HG02981 (cell line): ENCODE results near the gene UGT2A1.

ENCODE experiments used
- ATAC-seq: cut with Tn5 transposase; IDR thresholded peaks from one replicate; pipeline ENCODE4 v1.9.1; 2021; ENCODE audit warnings: mild to moderate bottlenecking, moderate library complexity; ENCODE audit not compliant: unreplicated experiment

UGT2A1 gene

DNA sequence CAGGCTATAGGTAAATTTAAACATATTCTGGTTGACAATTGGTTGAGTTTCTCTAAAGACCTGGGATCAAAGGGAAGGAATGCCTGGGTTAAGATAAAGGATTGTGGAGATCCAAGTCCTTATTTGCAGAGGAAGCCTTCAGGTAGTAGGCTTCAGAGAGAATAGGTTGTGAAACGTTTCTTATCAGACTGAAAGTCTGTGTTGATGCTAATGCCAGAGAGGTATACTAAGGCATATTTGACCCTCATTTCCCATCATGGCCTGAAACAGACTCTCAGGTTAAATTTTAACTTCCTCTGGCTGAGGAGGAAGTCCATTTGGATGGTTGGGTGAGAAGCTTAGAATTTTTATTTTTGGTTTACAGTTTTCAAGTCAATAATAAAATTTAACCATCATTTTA lies 61.7 kb downstream of the UGT2A1 start:
- ATAC-seq, result no peak

DNA sequence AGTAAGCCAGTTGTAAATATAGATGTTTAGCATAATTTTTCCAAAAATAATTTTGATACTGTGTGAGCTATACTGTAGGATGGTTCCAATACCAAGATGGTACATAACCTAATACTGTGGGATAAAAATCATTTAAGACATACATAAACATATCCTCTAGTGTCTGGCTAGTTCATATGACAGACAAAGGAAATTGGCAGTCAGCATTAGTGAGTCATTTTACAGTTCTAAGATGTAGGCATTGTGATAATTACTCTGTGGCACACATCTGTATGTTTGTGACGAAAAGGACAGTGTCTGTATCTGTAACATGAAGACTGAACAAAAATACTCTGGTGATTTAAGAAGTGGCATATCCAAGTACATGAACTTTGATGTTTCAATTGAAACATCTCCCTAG lies 63.2 kb downstream of the UGT2A1 start:
- no peak for ATAC-seq

DNA sequence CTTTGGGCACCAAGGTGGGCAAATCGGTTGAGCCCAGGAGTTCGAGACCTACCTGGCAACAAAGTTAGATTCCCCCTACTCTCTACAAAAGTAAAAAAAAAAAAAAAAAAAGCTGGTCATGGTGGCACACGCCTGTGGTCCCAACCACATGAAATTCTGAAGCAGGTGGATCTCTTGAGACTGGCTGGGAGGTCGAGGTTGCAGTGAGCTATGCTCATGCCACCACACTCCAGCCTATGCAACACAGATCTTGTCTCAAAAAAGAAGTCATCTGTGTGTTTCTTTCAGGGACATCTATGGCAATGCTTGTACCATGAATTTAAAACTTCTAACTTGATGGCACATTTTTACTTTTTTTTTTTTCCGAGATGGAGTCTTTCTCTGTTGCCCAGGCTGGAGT lies 68.9 kb downstream of the UGT2A1 start:
- no peak for ATAC-seq

DNA sequence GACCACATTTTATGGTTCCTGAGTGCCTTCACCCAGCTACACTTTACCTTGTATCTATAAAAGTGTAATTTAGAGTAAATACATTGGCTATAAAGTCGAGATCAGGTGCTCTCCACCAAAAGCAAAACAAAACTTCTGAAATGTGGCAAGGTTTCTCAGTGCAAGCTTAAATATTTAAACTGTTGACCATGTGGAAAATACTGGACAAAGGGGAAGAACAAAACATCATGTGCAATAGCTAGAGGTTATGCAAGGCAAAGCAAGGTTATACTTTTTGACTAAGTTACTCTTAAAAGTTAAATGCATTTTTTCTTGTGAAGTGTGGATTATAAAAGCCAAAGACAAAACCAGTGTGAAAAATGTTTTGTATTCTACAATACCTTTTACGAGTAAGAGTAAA lies 69.5 kb downstream of the UGT2A1 start:
- no peak for ATAC-seq

DNA sequence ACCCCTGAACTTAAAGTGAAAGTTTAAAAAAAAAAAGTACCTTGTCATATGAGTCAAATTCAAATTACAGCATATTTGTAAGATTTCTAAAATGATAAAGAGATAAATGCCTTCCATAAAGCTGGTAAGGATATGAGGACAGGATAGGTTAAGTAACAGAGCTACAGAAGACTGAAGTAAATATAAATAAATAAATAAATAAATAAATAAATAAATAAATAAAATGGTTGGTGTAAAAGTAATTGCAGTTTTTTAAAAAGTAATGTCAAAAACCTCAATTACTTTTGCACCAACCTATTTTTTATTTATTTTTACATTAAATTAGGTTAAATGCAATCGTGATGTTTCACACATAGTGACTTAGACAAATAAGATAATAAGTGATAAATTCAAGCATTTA lies 75.8 kb downstream of the UGT2A1 start:
- no peak for ATAC-seq

DNA sequence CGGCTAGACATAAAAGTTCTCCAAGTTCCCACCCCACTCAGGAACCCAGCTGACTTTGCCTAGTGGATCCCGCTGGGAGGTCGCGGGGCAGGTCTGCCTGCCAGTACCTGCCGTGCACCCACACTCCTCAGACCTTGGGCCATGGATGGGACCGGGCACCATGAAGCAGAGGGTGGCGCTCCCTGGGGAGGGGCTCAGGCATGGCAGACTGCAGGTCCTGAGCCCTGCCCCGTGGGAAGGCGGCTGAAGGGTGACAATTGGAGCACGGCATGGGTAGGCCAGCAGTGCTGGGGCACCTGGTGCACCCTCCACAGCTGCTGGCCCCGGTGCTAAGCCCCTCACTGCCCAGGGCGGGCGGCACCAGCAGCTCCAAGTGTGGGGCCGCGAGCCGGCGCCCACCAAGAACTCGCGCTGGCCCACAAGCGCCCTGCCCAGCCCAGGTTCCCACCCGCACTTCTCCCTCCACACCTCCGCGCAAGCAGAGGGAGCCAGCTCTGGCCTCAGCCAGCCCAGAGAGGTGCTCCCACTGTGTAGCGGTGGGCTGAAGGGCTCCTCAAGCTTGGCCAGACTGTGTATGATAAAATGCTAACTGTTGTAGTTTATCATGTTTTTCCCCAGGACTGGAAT lies 76.7 kb downstream of the UGT2A1 start:
- no peak for ATAC-seq

DNA sequence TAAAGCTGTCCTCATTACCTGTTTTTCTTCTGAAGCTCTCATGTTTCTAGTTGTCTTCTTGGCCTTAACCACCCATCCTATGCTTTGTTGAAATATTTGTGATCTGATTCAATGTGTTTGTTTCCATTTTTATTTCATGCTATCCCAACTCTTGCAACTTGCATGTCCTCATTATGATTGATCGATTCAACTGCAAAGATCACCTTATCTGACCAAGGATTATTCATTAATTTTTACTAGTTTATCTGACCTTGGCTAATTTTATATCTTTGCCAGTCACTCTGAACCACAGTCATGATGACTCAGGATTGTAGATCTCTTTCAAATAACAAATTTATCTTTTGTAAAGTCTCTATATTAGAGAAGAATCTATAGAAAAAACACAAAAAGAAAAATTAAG lies 84.3 kb downstream of the UGT2A1 start:
- no peak for ATAC-seq

DNA sequence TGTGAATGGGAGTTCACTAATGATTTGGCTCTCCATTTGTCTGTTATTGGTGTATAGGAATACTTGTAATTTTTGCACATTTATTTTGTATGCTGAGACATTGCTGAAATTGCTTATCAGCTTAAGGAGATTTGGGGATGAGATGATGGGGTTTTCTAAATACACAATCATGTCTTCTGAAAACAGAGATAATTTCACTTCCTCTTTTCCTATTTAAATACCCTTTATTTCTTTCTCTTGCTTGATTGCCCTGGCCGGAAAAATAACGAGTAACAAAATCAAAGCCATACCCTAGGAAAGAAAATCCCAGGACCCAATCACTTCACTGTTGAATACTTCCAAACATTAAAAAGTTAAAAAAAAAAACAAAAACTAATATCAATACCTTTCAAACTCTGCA lies 89.6 kb downstream of the UGT2A1 start:
- no peak for ATAC-seq

DNA sequence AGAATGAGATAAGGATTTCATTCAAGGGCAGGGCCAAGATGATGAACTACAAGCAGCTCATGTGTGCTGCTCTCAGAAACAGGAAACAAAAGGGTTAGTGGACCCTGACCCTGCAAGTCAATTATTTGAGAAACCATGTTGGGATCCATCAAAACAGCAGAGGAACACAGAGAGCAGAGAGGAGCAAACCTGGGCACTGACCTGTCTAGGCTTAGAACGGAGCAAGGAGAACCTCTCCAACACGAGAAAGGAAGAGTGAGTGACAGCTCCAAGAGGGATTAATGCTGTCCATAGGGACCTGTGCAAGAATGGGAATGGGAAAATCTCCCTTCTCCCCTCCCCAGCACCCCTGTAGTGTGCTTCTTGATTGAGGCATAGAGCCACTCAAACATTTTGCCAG lies 103.4 kb downstream of the UGT2A1 start:
- no peak for ATAC-seq

DNA sequence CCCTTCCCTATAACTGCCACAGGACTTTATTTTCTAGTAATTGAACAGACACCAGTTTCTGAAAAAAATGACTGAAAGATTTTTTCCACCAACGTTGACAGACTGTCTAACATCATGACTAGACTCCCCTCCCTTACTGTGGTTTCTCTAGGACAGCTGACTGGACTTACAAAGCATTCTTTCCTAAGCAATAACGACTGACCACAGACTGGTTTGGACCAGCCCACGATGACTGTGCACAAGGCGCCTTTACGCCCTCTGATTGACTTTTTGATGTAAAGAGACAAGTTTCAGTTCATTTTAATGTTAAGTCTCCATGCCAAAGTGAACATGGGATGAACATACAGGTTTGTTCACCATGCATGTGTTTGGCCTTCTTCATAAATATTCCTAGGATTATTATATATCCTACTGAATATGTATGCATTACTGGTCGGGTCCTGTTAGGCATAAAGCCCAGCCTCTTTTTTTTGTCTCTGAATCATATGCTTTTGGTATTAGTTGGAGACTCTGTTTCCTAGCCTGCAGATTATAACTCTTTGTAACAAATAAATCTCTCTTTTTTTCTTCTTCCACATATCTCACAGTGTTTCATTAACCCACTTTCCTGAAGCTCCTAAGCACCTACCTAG lies 106.8 kb downstream of the UGT2A1 start:
- no peak for ATAC-seq
